ENCODE data around the gene TDRKH.
A peak's percentile ranks its signal among the peaks of the same experiment; 100 is the strongest.
"Not testable (repeated sequence)": the region's sequence is repeated elsewhere in the genome, so short reads cannot be mapped to it uniquely, and the experiment has no call there.

Gene TDRKH

DNA sequence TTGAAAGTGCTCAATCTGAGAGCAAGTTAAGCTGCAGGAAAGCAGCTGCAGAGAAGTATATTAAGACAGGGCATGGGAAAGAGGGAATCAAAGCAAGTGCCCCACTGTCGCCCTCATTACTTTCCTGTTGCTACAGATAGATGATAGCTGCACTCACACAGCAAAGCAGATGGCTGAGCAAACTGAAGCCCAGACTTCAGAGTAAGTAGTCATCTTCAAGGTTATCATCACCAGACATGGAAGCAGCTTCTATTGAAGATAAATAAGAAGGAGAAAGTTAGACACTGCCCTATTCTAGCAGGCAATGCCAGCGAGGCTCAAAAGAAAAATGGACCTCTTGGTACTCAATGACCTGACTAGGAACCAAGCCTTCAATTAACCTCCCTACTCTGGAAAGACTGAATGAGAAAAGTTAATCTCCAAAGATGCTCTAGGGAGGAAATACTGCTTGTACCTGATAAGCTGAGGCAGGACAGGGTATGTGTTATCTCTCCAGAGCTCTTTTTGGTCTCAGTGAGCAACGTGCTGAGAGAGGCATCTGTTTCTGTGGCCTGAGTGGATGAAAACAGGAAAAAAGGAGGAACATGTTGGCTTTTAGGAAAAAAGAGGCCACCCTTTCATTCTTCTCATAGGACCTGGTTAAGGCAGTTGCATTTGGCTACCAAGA is 15.9 kb downstream of the TDRKH start:
- Mint-ChIP-seq H3K9me3 (no peaks in the 10 kb centered on the region), H3K4me3 (no peak overlapping the region), H3K4me1 (ENCODE audit: low read depth) (no peaks in the 10 kb centered on the region), H3K27ac (no peak overlapping the region), H3K36me3 (ENCODE audit: low read depth) (peaks cover 24% of the 10 kb centered on the region), H3K27me3 (ENCODE audit: low read depth) (no peaks in the 10 kb centered on the region)

DNA sequence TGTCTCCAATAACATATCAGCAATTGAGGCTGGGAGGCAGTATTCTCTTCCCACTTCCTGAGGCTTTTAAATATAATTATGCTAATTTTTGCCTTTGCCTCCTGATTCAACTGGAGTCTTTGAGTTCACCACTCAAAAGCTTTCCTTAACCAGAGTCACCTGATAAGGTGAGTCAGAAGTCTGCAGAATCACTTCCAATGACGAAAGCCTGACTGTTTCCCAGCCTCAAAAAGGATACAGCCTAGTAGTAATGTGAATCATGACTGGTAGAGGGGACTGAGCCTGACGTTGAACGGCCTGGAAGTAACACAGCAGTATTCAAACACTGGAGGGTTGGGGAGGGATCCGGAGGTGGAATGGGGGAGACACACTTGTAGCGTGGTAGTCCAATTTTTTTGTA is 16.6 kb downstream of the TDRKH start:
- no peak overlapping the region for H3K4me3 Mint-ChIP-seq
- no peak overlapping the region for H3K27ac Mint-ChIP-seq
- H3K4me1 Mint-ChIP-seq (ENCODE audit: low read depth): no peaks in the 10 kb centered on the region
- no peaks in the 10 kb centered on the region for H3K27me3 Mint-ChIP-seq (ENCODE audit: low read depth)
- peaks cover 17% of the 10 kb centered on the region for H3K36me3 Mint-ChIP-seq (ENCODE audit: low read depth)
- no peaks in the 10 kb centered on the region for H3K9me3 Mint-ChIP-seq

GRCh38 chr1:151769270-151769669 is 21.0 kb downstream of the TDRKH start:
- not testable (repeated sequence) for H3K27ac Mint-ChIP-seq; H3K4me3 Mint-ChIP-seq; H3K36me3 Mint-ChIP-seq (ENCODE audit: low read depth); H3K9me3 Mint-ChIP-seq; H3K27me3 Mint-ChIP-seq (ENCODE audit: low read depth)
- peaks cover 12% of the 10 kb centered on the region for H3K4me1 Mint-ChIP-seq (ENCODE audit: low read depth)

DNA sequence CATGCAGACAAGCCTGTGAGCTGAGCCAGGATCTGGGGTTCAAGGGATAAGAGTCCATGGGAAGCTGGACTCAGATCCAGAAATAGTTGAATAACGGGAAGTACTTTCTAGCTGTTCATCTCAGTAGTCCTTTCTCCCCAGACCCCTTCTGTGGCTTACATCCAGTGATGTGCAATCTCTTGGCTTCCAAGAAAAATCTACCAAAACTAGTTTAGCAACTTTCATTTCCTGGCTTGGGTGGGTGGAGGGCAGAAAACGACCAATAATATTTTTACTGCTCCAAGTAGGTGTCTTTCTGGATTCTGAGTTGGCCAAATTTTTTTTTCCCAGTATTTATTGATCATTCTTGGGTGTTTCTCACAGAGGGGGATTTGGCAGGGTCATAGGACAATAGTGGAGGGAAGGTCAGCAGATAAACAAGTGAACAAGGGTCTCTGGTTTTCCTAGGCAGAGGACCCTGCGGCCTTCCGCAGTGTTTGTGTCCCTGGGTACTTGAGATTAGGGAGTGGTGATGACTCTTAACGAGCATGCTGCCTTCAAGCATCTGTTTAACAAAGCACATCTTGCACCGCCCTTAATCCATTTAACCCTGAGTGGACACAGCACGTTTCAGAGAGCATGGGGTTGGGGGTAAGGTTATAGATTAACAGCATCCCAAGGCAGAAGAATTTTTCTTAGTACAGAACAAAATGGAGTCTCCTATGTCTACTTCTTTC is 21.8 kb downstream of the TDRKH start:
- not testable (repeated sequence) for H3K27me3 Mint-ChIP-seq (ENCODE audit: low read depth); H3K27ac Mint-ChIP-seq; H3K4me3 Mint-ChIP-seq; H3K36me3 Mint-ChIP-seq (ENCODE audit: low read depth); H3K9me3 Mint-ChIP-seq
- H3K4me1 Mint-ChIP-seq (ENCODE audit: low read depth): peaks cover 15% of the 10 kb centered on the region

- Mint-ChIP-seq H3K9me3 (no peaks in the 10 kb centered on the region), H3K27ac (peak overlapping the region; percentile 87), H3K4me3 (peak overlapping the region; percentile 85), H3K27me3 (ENCODE audit: low read depth) (no peaks in the 10 kb centered on the region), H3K4me1 (ENCODE audit: low read depth) (peaks cover 25% of the 10 kb centered on the region), H3K36me3 (ENCODE audit: low read depth) (peaks cover 27% of the 10 kb centered on the region)
Observed at GRCh38 chr1:151763990-151764389, 26.3 kb downstream of the TDRKH start.

GRCh38 chr1:151762941-151763921 is 27.1 kb downstream of the TDRKH start, which contains the start of gene MRPL9:
Gene MRPL9 (minus strand): TSS chr1:151763496. CDS start chr1:151763479, 17 bp downstream.
- Mint-ChIP-seq H3K36me3 (ENCODE audit: low read depth) (peaks cover 28% of the 10 kb centered on the region), H3K9me3 (no peaks in the 10 kb centered on the region), H3K27me3 (ENCODE audit: low read depth) (no peaks in the 10 kb centered on the region), H3K4me1 (ENCODE audit: low read depth) (peaks cover 22% of the 10 kb centered on the region), H3K27ac (peak within 1 kb of the TSS; percentile 87), H3K4me3 (peak within 1 kb of the TSS; percentile 85)

DNA sequence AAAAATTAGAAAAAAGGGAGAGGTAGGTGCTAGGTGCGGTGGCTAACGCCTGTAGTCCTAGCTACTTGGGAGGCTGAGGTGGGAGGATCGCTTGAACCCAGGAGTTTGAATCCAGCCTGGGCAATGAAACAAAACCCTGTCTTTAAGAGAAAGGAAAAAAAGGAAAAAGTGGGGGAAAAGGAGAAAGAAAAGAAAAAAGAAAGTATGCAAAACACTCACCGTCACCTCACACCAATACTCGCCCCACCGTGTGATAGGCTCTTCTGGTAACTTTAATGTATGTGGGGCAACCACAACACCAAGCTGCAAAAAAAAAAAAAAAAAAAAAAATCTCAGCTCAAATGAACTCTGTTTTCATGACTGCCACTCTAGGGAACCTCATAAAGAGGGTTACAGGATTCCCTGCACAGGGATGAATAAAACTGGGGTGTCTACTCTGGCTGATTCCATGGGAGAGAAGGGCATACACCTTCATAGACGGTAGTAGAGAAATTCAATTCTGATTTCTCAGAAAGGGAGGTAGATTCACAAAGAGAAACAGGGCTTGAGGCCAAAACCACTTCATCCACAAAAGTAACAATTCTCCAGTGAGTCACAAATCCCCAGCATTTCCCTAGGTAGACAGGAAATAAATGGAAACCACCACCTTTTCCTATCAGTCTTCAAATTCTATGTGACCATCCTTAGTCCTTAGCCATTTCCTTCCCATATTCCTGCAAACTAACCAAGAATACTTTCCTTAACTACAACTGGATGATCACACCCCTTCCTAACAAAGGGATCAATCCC is 29.5 kb downstream of the TDRKH start:
- H3K4me3 Mint-ChIP-seq: no peak overlapping the region
- H3K27ac Mint-ChIP-seq: peak overlapping the region; percentile 20
- peaks cover 32% of the 10 kb centered on the region for H3K36me3 Mint-ChIP-seq (ENCODE audit: low read depth)
- peaks cover 25% of the 10 kb centered on the region for H3K4me1 Mint-ChIP-seq (ENCODE audit: low read depth)
- no peaks in the 10 kb centered on the region for H3K9me3 Mint-ChIP-seq
- H3K27me3 Mint-ChIP-seq (ENCODE audit: low read depth): no peaks in the 10 kb centered on the region

GRCh38 chr1:151759241-151759640 is 31.1 kb downstream of the TDRKH start:
- Mint-ChIP-seq H3K27me3 (ENCODE audit: low read depth) (no peaks in the 10 kb centered on the region), H3K9me3 (no peaks in the 10 kb centered on the region), H3K27ac (no peak overlapping the region), H3K36me3 (ENCODE audit: low read depth) (peaks cover 32% of the 10 kb centered on the region), H3K4me1 (ENCODE audit: low read depth) (peaks cover 19% of the 10 kb centered on the region), H3K4me3 (no peak overlapping the region)

DNA sequence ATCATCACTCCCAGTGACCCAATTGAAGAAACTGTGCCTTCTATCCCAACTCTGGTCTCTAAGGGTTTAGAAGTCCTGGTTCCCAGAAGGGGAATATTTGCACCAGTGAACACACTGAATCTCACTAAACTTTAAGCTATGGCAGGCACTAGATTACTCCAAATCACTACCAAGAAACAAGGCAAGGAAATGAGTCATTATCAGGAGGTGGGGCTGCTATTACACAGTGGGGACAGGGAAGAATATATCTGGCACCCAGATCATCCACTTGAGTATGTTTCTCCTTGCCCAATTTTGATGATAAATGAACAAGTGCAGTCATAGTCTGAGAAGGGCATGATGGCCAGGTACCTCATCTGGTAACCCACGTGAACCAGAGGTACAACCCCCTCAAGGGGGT is 34.0 kb downstream of the TDRKH start:
- H3K27ac Mint-ChIP-seq: no peak overlapping the region
- H3K9me3 Mint-ChIP-seq: no peaks in the 10 kb centered on the region
- peaks cover 4% of the 10 kb centered on the region for H3K27me3 Mint-ChIP-seq (ENCODE audit: low read depth)
- peaks cover 23% of the 10 kb centered on the region for H3K36me3 Mint-ChIP-seq (ENCODE audit: low read depth)
- no peak overlapping the region for H3K4me3 Mint-ChIP-seq
- H3K4me1 Mint-ChIP-seq (ENCODE audit: low read depth): peaks cover 8% of the 10 kb centered on the region

DNA sequence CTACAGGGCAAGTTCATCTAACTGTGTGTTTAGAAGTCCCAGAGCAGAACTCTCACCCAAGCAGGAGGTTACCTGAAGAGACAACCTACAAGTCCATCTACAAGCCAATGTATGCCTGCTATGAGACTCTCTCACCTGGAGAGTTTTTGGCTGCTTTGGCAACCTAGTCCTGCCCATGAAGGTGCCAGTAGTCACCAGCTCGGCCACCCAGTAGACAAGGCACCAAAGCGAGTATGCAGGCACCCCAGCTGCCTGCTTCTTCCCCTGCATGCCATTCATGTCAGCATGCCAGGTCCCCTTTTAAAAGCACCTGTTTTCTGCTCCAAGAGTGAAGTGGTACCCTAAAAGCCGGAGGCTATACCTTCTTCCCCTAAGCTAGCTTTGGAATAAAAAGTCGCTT is 48.8 kb downstream of the TDRKH start:
- Mint-ChIP-seq H3K4me1 (ENCODE audit: low read depth) (peaks cover 3% of the 10 kb centered on the region), H3K9me3 (peaks cover 12% of the 10 kb centered on the region), H3K4me3 (no peak overlapping the region), H3K36me3 (ENCODE audit: low read depth) (no peaks in the 10 kb centered on the region), H3K27ac (no peak overlapping the region), H3K27me3 (ENCODE audit: low read depth) (peaks cover 22% of the 10 kb centered on the region)

GRCh38 chr1:151739590-151740355 is 50.5 kb downstream of the TDRKH start:
- peaks cover 12% of the 10 kb centered on the region for H3K9me3 Mint-ChIP-seq
- H3K27me3 Mint-ChIP-seq (ENCODE audit: low read depth): peaks cover 9% of the 10 kb centered on the region
- peaks cover 5% of the 10 kb centered on the region for H3K4me1 Mint-ChIP-seq (ENCODE audit: low read depth)
- no peaks in the 10 kb centered on the region for H3K36me3 Mint-ChIP-seq (ENCODE audit: low read depth)
- no peak overlapping the region for H3K4me3 Mint-ChIP-seq
- H3K27ac Mint-ChIP-seq: no peak overlapping the region

- H3K27ac Mint-ChIP-seq: no peak overlapping the region
- peaks cover 5% of the 10 kb centered on the region for H3K4me1 Mint-ChIP-seq (ENCODE audit: low read depth)
- H3K9me3 Mint-ChIP-seq: peaks cover 12% of the 10 kb centered on the region
- H3K27me3 Mint-ChIP-seq (ENCODE audit: low read depth): peaks cover 6% of the 10 kb centered on the region
- H3K4me3 Mint-ChIP-seq: no peak overlapping the region
- H3K36me3 Mint-ChIP-seq (ENCODE audit: low read depth): no peaks in the 10 kb centered on the region
Observed at GRCh38 chr1:151737479-151737878, 52.8 kb downstream of the TDRKH start.

GRCh38 chr1:151737026-151737425 is 53.3 kb downstream of the TDRKH start:
- Mint-ChIP-seq H3K9me3 (peaks cover 12% of the 10 kb centered on the region), H3K4me1 (ENCODE audit: low read depth) (peaks cover 5% of the 10 kb centered on the region), H3K36me3 (ENCODE audit: low read depth) (no peaks in the 10 kb centered on the region), H3K4me3 (no peak overlapping the region), H3K27me3 (ENCODE audit: low read depth) (peaks cover 3% of the 10 kb centered on the region), H3K27ac (no peak overlapping the region)

All from T-helper 1 cell treated with Interleukin-12 subunit alpha and Interleukin-12 subunit beta and Interleukin-4 antibody, amounts not matched to agents 30 μg/mL and 1 μg/mL, for 36 hours (primary cell).